Amniotic epithelial cell (primary cell): ENCODE data around the gene GPR160.
"Not testable (repeated sequence)": the region's sequence is repeated elsewhere in the genome, so short reads cannot be mapped to it uniquely, and the experiment has no call there.

Source experiments
- DNase-seq: peaks from one replicate; pipeline ENCODE4 v3.0.0-alpha.2; 2010; ENCODE audit warnings: low read depth

Gene GPR160

GRCh38 chr3:170037463-170038433 lies at the start of gene GPR160:
GPR160 (plus strand) TSS chr3:170037995; CDS start chr3:170083973, 45,978 bp downstream.
- no peak for DNase-seq

- DNase-seq, result peak; percentile 44
These were observed 47.4 kb upstream of the GPR160 start for GRCh38 chr3:169990431-169990830.

GRCh38 chr3:169992156-169992555 lies 45.6 kb upstream of the GPR160 start:
- no peak for DNase-seq

- DNase-seq, result no peak
These were observed 45.0 kb upstream of the GPR160 start for GRCh38 chr3:169992781-169993180.

GRCh38 chr3:169993761-169994160 lies 44.0 kb upstream of the GPR160 start:
- no peak for DNase-seq

- no peak for DNase-seq
These were observed 41.7 kb upstream of the GPR160 start for GRCh38 chr3:169996063-169996462.

GRCh38 chr3:169998668-169999131 lies 39.1 kb upstream of the GPR160 start:
- DNase-seq, result peak; percentile 97

GRCh38 chr3:169999433-169999832 lies 38.4 kb upstream of the GPR160 start:
- no peak for DNase-seq

GRCh38 chr3:170000051-170000450 lies 37.7 kb upstream of the GPR160 start:
- DNase-seq, result no peak

- peak; percentile 35 for DNase-seq
These were observed 35.6 kb upstream of the GPR160 start for GRCh38 chr3:170002231-170002630.

GRCh38 chr3:170002879-170003278 lies 34.9 kb upstream of the GPR160 start:
- DNase-seq, result no peak

GRCh38 chr3:170003881-170004356 lies 33.9 kb upstream of the GPR160 start:
- no peak for DNase-seq

GRCh38 chr3:170007031-170007663 lies 30.6 kb upstream of the GPR160 start:
- peak; percentile 91 for DNase-seq

- no peak for DNase-seq
These were observed 27.3 kb upstream of the GPR160 start for GRCh38 chr3:170010498-170010897.

GRCh38 chr3:170012683-170013400 lies 25.0 kb upstream of the GPR160 start:
- no peak for DNase-seq

- DNase-seq, result no peak
These were observed 21.7 kb upstream of the GPR160 start for GRCh38 chr3:170016057-170016456.

GRCh38 chr3:170019306-170019705 lies 18.5 kb upstream of the GPR160 start:
- not testable (repeated sequence) for DNase-seq

GRCh38 chr3:170021083-170021482 lies 16.7 kb upstream of the GPR160 start:
- DNase-seq, result no peak

GRCh38 chr3:170022336-170022735 lies 15.5 kb upstream of the GPR160 start:
- DNase-seq, result no peak

GRCh38 chr3:170023165-170023564 lies 14.6 kb upstream of the GPR160 start:
- no peak for DNase-seq

- no peak for DNase-seq
These were observed 13.2 kb upstream of the GPR160 start for GRCh38 chr3:170024581-170024980.
